WERI-Rb-1 (cell line): ENCODE measurements around the gene CITED2.
A peak's percentile ranks its signal among the peaks of the same experiment; 100 is the strongest.

ENCODE experiments used
- DNase-seq: peaks from one replicate; pipeline ENCODE4 v3.0.0-alpha.2; 2020
- H3K27ac ChIP-seq: fragments of 250-450 bp; sonication (Bioruptor Pico); 2 replicates; pipeline ENCODE4 v1.5.1; 2020; ENCODE audit warnings: mild to moderate bottlenecking, moderate library complexity
- H3K27me3 ChIP-seq: fragments of 250-450 bp; sonication (Bioruptor Pico); 2 replicates; pipeline ENCODE4 v1.5.1; 2021; ENCODE audit warnings: mild to moderate bottlenecking, low read depth, moderate library complexity; ENCODE audit not compliant: insufficient read depth, severe bottlenecking
- H3K36me3 ChIP-seq: fragments of 250-450 bp; sonication (Bioruptor Pico); 2 replicates; pipeline ENCODE4 v1.5.1; 2020; ENCODE audit warnings: mild to moderate bottlenecking, moderate library complexity
- H3K4me3 ChIP-seq: 2 replicates; pipeline ENCODE4 v1.5.1; 2011; ENCODE audit warnings: low read depth, mild to moderate bottlenecking, control low read depth, low read length
- H3K9me3 ChIP-seq: fragments of 250-450 bp; sonication (Bioruptor Pico); 2 replicates; pipeline ENCODE4 v1.5.1; 2021; ENCODE audit warnings: mild to moderate bottlenecking, moderate library complexity; ENCODE audit not compliant: severe bottlenecking
- CTCF ChIP-seq: IDR thresholded peaks from 2 replicates; pipeline ENCODE4 v1.5.1; 2011; ENCODE audit warnings: low read depth, mild to moderate bottlenecking, control low read depth, inconsistent platforms, low read length

The CITED2 gene

GRCh38 chr6:139378882-139379341 is 4.5 kb upstream of the CITED2 start:
- Histone ChIP-seq H3K36me3 (no peaks in the 10 kb centered on the region), H3K9me3 (no peaks in the 10 kb centered on the region)
- no peak for DNase-seq

GRCh38 chr6:139378226-139378625 is 3.8 kb upstream of the CITED2 start:
- no peaks in the 10 kb centered on the region for H3K9me3 ChIP-seq
- no peak overlapping the region for H3K27ac ChIP-seq
- H3K27me3 ChIP-seq: no peaks in the 10 kb centered on the region
- DNase-seq: no peak
- no peak for TF ChIP-seq CTCF
- H3K4me3 ChIP-seq: no peak overlapping the region
- no peaks in the 10 kb centered on the region for H3K36me3 ChIP-seq

More at GRCh38 chr6:139378882-139379341, 4.5 kb upstream of the CITED2 start:
- TF ChIP-seq CTCF: no peak
- Histone ChIP-seq H3K4me3 (no peak overlapping the region), H3K27me3 (no peaks in the 10 kb centered on the region), H3K27ac (no peak overlapping the region)

GRCh38 chr6:139376604-139377218 is 2.3 kb upstream of the CITED2 start:
- H3K9me3 ChIP-seq: no peaks in the 10 kb centered on the region
- no peak overlapping the region for H3K27ac ChIP-seq
- H3K27me3 ChIP-seq: no peaks in the 10 kb centered on the region
- no peak for DNase-seq
- H3K36me3 ChIP-seq: no peaks in the 10 kb centered on the region
- TF ChIP-seq CTCF: no peak
- H3K4me3 ChIP-seq: no peak overlapping the region

GRCh38 chr6:139376017-139376330 is 1.5 kb upstream of the CITED2 start:
- no peak for DNase-seq
- peak overlapping the region; percentile 92 for H3K4me3 ChIP-seq
- TF ChIP-seq CTCF: no peak
- no peaks in the 10 kb centered on the region for H3K36me3 ChIP-seq
- H3K9me3 ChIP-seq: no peaks in the 10 kb centered on the region
- no peaks in the 10 kb centered on the region for H3K27me3 ChIP-seq
- H3K27ac ChIP-seq: peak overlapping the region; percentile 97

- TF ChIP-seq CTCF: no peak
- peak overlapping the region; percentile 92 for H3K4me3 ChIP-seq
- no peaks in the 10 kb centered on the region for H3K36me3 ChIP-seq
- DNase-seq: peak; percentile 84
- no peaks in the 10 kb centered on the region for H3K27me3 ChIP-seq
- peak overlapping the region; percentile 97 for H3K27ac ChIP-seq
- H3K9me3 ChIP-seq: no peaks in the 10 kb centered on the region
Measured at GRCh38 chr6:139375226-139376016, 973 bp upstream of the CITED2 start.

- peak overlapping the region; percentile 92 for H3K4me3 ChIP-seq
- no peaks in the 10 kb centered on the region for H3K9me3 ChIP-seq
- no peak for DNase-seq
- no peaks in the 10 kb centered on the region for H3K27me3 ChIP-seq
- no peaks in the 10 kb centered on the region for H3K36me3 ChIP-seq
- no peak for TF ChIP-seq CTCF
- H3K27ac ChIP-seq: peak overlapping the region; percentile 97
Measured at GRCh38 chr6:139373928-139374356, 506 bp downstream of the CITED2 start.
